ENCODE measurements around the gene MROH2A. TPM values are rescaled to one million over a fixed set of nuclear protein-coding genes. Genes with fewer than 3 reads are reported as not detected.

Gene MROH2A
- total RNA-seq, 1 experiment from 2014 or later = not detected

DNA sequence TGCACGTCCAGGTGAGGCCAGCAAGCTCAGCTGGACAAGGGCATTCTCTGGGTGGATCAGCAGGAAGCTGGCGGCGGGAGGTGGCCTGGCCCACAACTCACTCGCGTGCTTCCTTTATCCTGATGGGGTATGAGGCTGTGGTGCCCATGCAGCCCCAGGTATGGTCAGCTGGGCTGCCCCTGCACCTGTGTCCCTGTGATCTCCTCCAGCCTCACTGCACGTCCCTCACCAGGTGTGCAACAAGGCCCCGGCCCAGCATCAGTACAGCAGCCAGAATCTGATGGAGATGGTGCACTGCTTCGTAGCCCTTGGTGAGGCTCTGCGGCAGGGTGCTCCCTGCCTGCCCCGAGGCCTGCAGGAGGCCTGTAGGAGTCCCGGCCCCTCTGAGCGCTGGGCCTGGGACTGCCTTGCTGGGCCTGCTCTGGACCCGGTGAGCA, 17.6 kb downstream of the MROH2A start:
- CTCF ChIA-PET = no interaction called here
- ATAC-seq (no peak), DNase-seq (ENCODE audit: low read depth, low spot score) (no peak)
- intact Hi-C loops (cut with micrococcal nuclease) = no loop called here
- Histone ChIP-seq H4K20me1 (ENCODE audit: insufficient read depth) (no peaks in the 10 kb centered on the region), H3K4me2 (ENCODE audit: low read length) (no peak overlapping the region), H2AFZ (ENCODE audit: low read depth, low read length, poor library complexity, severe bottlenecking) (no peak overlapping the region), H3K27me3 (ENCODE audit: insufficient read depth, low read length) (no peaks in the 10 kb centered on the region), H3K4me1 (ENCODE audit: control insufficient read depth in 1 of 2, insufficient read depth in 2 of 2, low read length in 2 of 2) (no peaks in the 10 kb centered on the region), H3K4me3 (replicated peaks in 1 of 2; ENCODE audit: low read depth in 1 of 2, low read length in 2 of 2) (no peak overlapping the region), H3K79me2 (ENCODE audit: insufficient read depth, low read length) (no peaks in the 10 kb centered on the region), H3K9me3 (ENCODE audit: control insufficient read depth in 1 of 2, insufficient read depth in 1 of 2, low read depth in 1 of 2, low read length in 2 of 2) (no peaks in the 10 kb centered on the region), H3K27ac (ENCODE audit: low read depth, low read length) (no peak overlapping the region), H3K9me2 (ENCODE audit: insufficient read depth) (no peaks in the 10 kb centered on the region), H3K36me3 (ENCODE audit: control insufficient read depth in 1 of 2, insufficient read depth in 2 of 2, low read length in 2 of 2) (no peaks in the 10 kb centered on the region), H3K9ac (ENCODE audit: low read length) (no peak overlapping the region)
- TF ChIP-seq EZH2 (IDR thresholded peaks at IDR 0.05) (no peak), ZNF274 (IDR thresholded peaks at IDR 0.05; ENCODE audit: low read depth, low read length) (no peak), SIN3A (IDR thresholded peaks at IDR 0.05; ENCODE audit: low read depth) (no peak), FOSL1 (IDR thresholded peaks at IDR 0.05; ENCODE audit: low read depth) (no peak), JUND (IDR thresholded peaks at IDR 0.05) (no peak), ELF1 (IDR thresholded peaks at IDR 0.05; ENCODE audit: borderline replicate concordance, low read depth) (no peak), YY1 (IDR thresholded peaks at IDR 0.05; ENCODE audit: extremely low read depth, insufficient replicate concordance, low read depth, low read length) (no peak), EGR1 (IDR thresholded peaks at IDR 0.05; ENCODE audit: low read depth) (no peak), TCF7L2 (IDR thresholded peaks at IDR 0.05; ENCODE audit: borderline replicate concordance, extremely low read depth, insufficient read depth, insufficient read length) (no peak), RAD21 (IDR thresholded peaks at IDR 0.05; ENCODE audit: low read depth) (no peak), CBX3 (IDR thresholded peaks at IDR 0.05; ENCODE audit: low read depth) (no peak), POLR2A (IDR thresholded peaks at IDR 0.05; ENCODE audit: borderline replicate concordance, extremely low read depth, insufficient read depth, insufficient read length) (no peak), EZH2phosphoT487 (IDR thresholded peaks at IDR 0.05; ENCODE audit: borderline replicate concordance) (no peak), CEBPB (IDR thresholded peaks at IDR 0.05; ENCODE audit: low read depth) (no peak)
- TF ChIP-seq, protein P1, sequence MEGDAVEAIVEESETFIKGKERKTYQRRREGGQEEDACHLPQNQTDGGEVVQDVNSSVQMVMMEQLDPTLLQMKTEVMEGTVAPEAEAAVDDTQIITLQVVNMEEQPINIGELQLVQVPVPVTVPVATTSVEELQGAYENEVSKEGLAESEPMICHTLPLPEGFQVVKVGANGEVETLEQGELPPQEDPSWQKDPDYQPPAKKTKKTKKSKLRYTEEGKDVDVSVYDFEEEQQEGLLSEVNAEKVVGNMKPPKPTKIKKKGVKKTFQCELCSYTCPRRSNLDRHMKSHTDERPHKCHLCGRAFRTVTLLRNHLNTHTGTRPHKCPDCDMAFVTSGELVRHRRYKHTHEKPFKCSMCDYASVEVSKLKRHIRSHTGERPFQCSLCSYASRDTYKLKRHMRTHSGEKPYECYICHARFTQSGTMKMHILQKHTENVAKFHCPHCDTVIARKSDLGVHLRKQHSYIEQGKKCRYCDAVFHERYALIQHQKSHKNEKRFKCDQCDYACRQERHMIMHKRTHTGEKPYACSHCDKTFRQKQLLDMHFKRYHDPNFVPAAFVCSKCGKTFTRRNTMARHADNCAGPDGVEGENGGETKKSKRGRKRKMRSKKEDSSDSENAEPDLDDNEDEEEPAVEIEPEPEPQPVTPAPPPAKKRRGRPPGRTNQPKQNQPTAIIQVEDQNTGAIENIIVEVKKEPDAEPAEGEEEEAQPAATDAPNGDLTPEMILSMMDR (IDR thresholded peaks at IDR 0.05 in 2 of 3, conservative IDR thresholded peaks at IDR 0.05 in 1 of 3; ENCODE audit: borderline replicate concordance in 1 of 3, insufficient read depth in 1 of 3, low read depth in 2 of 3, low read length in 2 of 3) = no peak
- TF ChIP-seq, protein P2, sequence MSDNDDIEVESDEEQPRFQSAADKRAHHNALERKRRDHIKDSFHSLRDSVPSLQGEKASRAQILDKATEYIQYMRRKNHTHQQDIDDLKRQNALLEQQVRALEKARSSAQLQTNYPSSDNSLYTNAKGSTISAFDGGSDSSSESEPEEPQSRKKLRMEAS (IDR thresholded peaks at IDR 0.05) = no peak
- TF ChIP-seq, protein P3, sequence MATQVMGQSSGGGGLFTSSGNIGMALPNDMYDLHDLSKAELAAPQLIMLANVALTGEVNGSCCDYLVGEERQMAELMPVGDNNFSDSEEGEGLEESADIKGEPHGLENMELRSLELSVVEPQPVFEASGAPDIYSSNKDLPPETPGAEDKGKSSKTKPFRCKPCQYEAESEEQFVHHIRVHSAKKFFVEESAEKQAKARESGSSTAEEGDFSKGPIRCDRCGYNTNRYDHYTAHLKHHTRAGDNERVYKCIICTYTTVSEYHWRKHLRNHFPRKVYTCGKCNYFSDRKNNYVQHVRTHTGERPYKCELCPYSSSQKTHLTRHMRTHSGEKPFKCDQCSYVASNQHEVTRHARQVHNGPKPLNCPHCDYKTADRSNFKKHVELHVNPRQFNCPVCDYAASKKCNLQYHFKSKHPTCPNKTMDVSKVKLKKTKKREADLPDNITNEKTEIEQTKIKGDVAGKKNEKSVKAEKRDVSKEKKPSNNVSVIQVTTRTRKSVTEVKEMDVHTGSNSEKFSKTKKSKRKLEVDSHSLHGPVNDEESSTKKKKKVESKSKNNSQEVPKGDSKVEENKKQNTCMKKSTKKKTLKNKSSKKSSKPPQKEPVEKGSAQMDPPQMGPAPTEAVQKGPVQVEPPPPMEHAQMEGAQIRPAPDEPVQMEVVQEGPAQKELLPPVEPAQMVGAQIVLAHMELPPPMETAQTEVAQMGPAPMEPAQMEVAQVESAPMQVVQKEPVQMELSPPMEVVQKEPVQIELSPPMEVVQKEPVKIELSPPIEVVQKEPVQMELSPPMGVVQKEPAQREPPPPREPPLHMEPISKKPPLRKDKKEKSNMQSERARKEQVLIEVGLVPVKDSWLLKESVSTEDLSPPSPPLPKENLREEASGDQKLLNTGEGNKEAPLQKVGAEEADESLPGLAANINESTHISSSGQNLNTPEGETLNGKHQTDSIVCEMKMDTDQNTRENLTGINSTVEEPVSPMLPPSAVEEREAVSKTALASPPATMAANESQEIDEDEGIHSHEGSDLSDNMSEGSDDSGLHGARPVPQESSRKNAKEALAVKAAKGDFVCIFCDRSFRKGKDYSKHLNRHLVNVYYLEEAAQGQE (IDR thresholded peaks at IDR 0.05; ENCODE audit: low read depth) = no peak
- no TSS peak for BruUV-seq (replicated peaks)
- RAD21 ChIA-PET (ENCODE audit: low non-redundant PET in 1 of 2, low total read pairs in 2 of 2, uncharacterized antibody in 2 of 2, unreplicated experiment in 2 of 2) = no interaction called here
- POLR2A ChIA-PET = no interaction called here

Data from HCT116 (cell line).